H1 (cell line): ENCODE measurements around the gene SAMD9. TPM values are rescaled to one million over a fixed set of nuclear protein-coding genes. Genes with fewer than 3 reads are reported as not detected.

Source experiments
- polyA plus RNA-seq, 7 experiments: library from polyadenylated mRNA; depleted of rRNA in 3 of 7; stranded (reverse) in 5 of 7; unstranded in 2 of 7; fragments of >200 nt in 5 of 7; fragments of 200-250 nt in 2 of 7; gene quantifications; 1 replicate in 5 of 7; 2 replicates in 1 of 7; 4 replicates in 1 of 7; pipeline versions ENCODE4 v1.2.1 to v1.2.3, GENCODE V29; 2011 to 2013; ENCODE audit warnings: missing spikeins in 2 of 7, mixed read lengths in 2 of 7
- total RNA-seq: library from RNA; stranded (reverse); fragmentation: NEBNext Ultra II Directional; extraction: Animal tissue kit (Norgen Biotek cat#: 25700); gene quantifications from 2 replicates; pipeline ENCODE4 v1.2.1, GENCODE V29; 2021
- TF ChIP-seq, protein P1 (sequence below): IDR thresholded peaks from 2 replicates; pipeline ENCODE4 v1.6.1; 2012; ENCODE audit warnings: inconsistent platforms

SAMD9 gene
- total and polyA plus RNA-seq, 2 of the 8 experiments (the other 6 are each of a cell fraction or from before 2014, with no cell fraction given), result 0.02 TPM; not detected in 1

- TF ChIP-seq, protein P1, sequence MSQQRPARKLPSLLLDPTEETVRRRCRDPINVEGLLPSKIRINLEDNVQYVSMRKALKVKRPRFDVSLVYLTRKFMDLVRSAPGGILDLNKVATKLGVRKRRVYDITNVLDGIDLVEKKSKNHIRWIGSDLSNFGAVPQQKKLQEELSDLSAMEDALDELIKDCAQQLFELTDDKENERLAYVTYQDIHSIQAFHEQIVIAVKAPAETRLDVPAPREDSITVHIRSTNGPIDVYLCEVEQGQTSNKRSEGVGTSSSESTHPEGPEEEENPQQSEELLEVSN, result no peak
These were observed 64.4 kb downstream of the SAMD9 start (continued) for GRCh38 chr7:93053209-93053948.
